ENCODE data around the gene INPP5A.
"Not testable (repeated sequence)": the region's sequence is repeated elsewhere in the genome, so short reads cannot be mapped to it uniquely, and the experiment has no call there.

INPP5A gene

DNA sequence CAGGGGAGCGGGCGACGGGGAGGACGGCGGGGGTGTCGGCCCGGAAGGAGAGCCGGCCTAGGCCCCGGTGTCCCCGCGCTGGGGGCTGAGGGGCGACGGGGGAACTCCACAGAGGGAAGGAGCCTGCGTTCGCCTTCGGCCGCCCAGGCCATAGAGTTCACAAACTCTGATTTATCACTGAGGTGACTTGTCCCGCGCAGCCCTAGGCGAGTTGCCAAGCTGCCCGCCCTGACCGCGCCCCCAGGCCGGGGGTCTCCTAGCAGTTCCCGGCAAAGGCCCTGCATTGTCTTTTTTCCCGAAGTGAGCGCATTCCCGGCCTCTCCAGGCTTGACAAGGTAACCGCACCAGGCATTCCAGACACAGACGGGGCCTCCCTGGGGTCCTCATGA, 251.2 kb downstream of the INPP5A start:
- no peak for DNase-seq (ENCODE audit: low read depth)

DNA sequence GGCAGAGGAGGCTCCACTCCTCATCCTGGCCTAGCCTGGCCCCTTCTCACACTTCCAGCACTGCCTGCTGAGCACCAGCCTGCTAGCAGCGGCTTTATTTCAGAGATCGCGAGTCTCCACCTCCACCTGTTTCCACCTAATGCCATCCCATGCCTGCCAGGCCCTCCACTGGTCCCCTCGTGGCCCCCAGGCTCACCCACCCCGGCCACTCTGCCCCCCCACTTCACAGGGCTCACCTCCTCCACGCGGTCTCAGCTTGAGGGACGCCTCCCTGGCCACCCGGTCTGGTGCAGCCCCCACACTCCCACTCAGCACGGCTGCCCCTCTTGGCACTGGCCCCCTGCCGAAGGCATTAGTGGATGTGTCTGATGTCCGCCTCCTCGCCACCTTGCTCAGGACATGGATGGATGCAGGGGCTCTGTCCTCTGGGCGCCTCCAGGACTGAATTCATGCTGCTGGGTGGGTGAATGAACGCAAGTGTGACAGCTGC, 252.1 kb downstream of the INPP5A start:
- DNase-seq (ENCODE audit: low read depth) = no peak

More for the DNA sequence above, 251.2 kb downstream of the INPP5A start:
- H3K4me3 ChIP-seq (ENCODE audit: low read depth, low read length) = no peak overlapping the region

DNA sequence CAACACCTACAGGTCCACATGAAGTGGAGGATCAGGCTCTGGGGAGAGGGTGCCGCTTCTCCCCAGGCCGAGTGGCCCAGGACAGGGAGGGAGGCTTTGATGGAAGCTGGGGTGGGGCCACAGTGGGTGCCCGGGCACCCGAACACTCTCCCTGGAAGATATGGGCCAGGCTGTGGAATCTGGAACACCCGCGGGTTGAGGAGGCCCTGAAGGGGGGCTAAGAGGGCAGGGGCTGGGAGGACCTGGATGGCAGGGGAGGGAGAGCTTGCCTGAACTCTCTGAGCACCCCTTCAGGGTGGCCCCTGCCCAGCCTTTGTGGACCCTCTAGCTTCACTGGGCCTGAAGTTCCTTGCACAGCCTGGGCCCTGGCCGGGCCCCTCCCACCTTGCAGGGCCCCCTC, 252.9 kb downstream of the INPP5A start:
- H3K4me3 ChIP-seq (ENCODE audit: low read depth, low read length) = no peak overlapping the region
- DNase-seq (ENCODE audit: low read depth) = no peak

More for the DNA sequence above, 252.1 kb downstream of the INPP5A start:
- no peak overlapping the region for H3K4me3 ChIP-seq (ENCODE audit: low read depth, low read length)

DNA sequence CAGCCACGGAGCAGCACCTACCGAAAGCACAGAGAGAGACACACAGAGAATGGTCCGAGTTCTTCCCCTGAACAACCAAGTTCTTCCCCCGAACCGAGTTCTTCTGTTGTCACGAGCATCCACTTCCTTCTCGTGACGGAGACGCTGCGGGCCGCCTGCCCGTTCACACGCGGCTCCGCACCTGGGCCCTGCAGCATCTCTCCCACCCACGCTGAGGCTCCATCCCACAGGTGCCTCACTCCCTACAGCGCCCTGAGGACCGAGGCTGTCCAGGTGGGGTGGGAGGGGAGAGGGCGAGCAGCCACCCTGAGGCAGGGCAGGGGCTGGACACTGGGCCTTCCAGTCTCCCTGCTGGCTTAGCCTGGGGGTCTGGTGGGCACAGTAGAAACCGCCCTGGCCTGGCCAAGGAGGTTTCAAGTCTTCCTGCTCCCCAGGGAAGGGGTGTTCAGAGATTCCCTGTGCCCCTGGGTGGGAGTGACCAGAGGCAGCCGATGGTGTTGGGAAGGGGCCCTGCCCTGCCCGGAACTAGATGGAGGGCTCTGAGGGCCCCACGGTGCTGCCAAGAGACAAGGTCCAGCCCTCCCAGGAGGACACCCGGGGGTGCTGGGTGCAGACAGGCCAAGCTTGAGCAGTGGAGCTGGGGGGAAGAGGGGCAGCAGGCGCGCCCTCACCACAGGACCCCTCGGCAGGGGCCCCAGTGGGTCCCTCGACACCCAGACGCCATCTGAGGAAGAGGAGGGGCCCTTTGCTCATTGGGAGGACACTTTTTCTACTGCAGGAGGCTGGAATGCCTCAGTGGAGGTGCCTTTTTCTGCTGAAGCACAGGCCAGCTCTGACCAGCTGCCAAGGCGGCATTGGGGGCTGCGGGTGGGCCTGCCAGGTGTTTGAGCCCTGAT, 253.6 kb downstream of the INPP5A start:
- DNase-seq (ENCODE audit: low read depth) = no peak
- no peak overlapping the region for H3K4me3 ChIP-seq (ENCODE audit: low read depth, low read length)

DNA sequence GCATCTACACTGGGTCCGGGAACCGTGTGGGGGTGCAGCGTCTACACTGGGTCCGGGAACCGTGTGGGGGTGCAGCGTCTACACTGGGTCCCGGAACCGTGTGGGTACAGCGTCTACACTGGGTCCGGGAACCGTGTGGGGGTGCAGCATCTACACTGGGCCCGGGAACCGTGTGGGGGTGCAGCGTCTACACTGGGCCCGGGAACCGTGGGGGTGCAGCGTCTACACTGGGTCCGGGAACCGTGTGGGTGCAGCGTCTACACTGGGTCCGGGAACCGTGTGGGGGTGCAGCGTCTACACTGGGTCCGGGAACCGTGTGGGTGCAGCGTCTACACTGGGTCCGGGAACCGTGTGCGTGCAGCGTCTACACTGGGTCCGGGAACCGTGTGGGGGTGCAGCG, 254.5 kb downstream of the INPP5A start:
- H3K4me3 ChIP-seq (ENCODE audit: low read depth, low read length); DNase-seq (ENCODE audit: low read depth): not testable (repeated sequence)

DNA sequence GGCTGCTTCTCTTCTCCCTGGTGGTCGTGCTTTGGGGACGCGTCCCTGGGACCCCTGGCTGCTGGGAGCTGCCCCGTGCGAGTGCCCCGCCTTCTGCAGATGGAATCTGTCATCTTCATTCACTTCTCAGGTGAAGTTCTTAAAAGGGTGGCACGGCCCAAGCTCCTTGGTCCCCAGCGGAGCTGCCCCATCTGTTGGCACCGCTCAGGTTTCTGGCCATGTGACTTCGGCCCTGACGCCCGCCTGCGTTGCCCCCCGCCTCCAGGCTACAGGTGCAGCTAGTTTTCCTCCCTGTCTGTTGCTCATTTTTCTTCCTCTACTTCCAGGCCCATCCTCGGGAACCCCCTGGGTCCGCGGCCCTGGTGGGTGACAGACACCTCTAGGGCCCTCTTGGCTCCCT, 255.2 kb downstream of the INPP5A start:
- DNase-seq (ENCODE audit: low read depth) = no peak
- H3K4me3 ChIP-seq (ENCODE audit: low read depth, low read length) = no peak overlapping the region

DNA sequence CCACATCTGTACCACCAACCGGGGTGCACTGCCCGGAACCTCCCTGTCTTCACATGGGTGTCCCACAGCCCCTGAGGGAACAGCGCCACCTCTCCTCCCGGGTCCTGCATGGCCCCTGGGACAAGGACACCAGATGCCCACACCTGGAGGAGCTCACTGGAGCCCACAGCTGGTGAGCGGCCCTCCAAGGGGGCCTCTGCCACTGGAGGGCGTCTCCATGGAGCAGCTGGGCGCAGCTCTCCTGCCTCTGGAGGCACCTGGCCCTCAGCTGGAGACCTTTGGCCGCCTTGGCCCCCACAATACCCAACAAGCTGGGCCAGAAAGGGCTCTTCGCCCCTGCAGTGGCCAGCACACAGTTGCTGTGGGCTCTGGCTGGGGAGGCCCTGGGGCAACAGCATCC, 255.6 kb downstream of the INPP5A start:
- DNase-seq (ENCODE audit: low read depth) = no peak
- H3K4me3 ChIP-seq (ENCODE audit: low read depth, low read length) = no peak overlapping the region

DNA sequence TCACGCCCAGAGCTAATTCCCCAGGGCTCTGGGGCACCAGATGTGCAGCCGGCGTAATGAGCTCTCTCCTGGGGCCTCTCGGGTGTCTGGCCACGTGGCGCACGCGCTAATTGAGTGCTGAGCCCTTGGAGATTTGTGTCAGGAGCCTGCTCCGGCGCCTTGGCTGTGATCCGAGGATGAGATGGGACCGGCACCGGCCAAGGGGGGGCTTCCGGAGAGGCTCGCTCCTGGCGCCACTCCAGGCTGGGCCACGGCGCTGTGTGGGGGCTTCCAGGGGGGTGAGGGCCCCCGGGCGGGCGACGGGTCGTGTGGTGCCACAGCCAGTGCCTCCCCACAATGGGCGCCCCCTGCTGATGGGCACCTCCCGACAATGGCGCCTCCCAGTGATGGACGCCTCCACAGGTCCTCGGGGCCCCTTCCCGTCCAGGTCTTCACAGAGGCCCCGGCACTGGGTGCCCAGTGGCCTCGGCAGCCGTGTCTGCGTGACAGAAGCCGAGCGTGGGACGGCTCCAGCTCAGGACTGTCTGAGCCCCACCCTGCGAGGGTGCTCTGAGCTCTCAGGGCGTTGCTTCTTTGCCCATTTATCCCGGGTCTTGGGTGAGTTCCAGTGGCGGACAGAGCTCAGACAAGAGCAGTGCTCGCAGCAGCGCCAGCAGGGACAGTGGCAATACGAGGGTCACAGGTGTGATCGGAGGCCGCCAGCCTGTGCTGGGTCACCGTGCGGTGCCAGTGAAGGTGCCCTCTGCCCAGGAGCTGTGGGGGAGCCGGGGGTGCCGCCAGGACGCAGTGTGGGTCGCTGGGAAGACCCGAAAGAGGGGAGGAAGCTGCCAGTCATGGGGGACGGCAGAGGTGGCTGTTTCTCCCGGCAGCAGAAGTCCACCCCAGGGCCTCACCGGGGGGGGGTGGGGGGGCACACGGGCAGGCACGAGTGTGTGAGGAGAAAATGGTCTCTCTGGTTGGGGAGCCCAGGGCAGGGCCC, 256.6 kb downstream of the INPP5A start:
- H3K4me3 ChIP-seq (ENCODE audit: low read depth, low read length) = no peak overlapping the region
- no peak for DNase-seq (ENCODE audit: low read depth)

DNA sequence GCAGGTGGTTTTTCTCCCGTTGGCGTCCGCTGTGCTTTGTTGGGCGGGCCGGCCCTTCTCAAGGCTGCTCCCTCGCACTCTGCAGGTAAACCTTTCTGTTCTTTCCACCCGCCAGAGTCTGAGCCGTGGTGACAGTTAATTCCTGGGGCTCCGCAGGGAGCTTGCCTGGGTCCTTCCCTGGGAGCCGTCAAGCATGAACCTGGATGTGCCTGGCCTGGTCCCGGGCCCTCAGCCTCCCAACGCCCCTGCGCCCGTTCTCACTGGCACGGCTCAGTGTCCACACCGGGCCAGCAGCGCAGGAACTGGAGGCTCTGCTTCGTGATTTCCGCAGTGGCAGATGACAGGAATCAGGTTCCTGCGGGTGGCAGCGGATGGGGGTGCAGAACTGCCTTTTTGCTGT, 259.3 kb downstream of the INPP5A start:
- H3K4me3 ChIP-seq (ENCODE audit: low read depth, low read length) = no peak overlapping the region
- no peak for DNase-seq (ENCODE audit: low read depth)

DNA sequence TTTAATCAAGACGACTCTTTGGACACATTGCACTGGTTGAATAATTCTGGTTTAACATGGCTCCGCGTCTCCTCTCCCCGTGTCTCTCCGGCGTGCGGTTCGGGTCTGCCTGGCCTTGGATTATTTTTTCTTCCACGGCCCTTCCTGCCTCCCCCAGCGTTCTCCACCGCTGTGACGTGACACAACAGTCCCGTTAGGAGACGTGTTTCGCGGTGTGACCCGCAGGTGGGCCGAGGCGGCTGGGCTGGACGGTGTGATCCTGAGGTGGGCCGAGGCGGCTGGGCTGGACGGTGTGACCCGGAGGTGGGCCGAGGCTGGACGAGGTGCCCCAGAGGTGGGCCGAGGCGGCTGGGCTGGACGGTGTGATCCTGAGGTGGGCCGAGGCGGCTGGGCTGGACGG, 260.4 kb downstream of the INPP5A start:
- DNase-seq (ENCODE audit: low read depth) = not testable (repeated sequence)

DNA sequence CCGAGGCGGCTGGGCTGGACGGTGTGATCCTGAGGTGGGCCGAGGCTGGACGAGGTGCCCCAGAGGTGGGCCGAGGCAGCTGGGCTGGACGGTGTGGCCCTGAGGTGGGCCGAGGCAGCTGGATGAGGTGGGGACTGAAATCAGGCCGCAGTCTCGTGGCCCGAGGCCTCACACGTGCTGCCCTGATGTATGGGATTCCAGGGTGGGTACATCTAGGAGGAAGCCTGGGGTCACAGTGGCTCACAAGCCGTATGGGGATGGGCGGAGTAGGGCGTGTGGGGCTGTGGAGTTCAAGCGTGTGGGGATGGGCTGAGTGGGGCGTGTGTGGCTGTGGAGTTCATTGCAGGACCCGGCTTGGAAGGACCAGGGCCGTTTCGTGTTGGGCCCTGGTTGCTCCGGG, 260.8 kb downstream of the INPP5A start:
- no peak for DNase-seq (ENCODE audit: low read depth)
- H3K4me3 ChIP-seq (ENCODE audit: low read depth, low read length) = no peak overlapping the region

More for the DNA sequence above, 260.4 kb downstream of the INPP5A start:
- H3K4me3 ChIP-seq (ENCODE audit: low read depth, low read length) = not testable (repeated sequence)

DNA sequence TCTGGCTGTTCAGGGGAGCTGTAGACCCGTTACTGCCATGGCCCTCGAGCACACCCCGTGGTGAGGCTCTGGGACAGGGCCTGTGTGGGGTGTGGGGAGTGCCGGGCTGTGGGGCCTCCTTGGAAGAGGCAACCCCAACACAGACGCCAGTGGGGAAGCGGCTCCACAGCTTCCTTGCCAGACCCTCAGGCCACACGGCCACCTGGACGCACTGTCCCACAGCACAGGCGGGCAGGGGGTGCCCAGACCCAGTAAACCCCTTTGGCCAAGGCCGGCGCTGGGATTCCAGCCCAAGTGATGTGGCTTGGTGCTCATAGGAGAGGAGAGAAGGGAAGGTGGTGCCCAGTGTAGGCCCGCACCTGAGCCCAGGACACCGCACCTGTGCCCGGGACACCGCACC, 261.3 kb downstream of the INPP5A start:
- H3K4me3 ChIP-seq (ENCODE audit: low read depth, low read length) = no peak overlapping the region
- no peak for DNase-seq (ENCODE audit: low read depth)

DNA sequence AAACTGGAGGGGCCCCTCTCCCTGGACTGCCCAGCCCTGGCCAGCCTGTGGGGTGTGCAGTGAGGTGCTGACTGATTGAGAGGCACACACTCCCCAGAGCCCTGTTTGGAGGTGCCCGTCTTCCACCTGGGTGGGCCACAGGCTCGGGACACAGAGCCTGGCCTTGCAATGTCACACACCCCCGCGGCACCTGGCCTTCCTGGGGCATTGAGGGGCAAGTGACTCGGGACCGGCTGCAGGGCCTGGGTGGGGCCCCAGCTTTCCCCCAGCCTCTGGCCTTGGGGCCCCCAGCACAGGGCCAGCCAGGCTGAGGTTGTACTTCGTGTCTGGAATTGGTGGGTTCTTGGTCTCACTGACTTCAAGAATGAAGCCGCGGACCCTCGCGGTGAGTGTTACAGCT, 262.3 kb downstream of the INPP5A start:
- DNase-seq (ENCODE audit: low read depth) = no peak
- H3K4me3 ChIP-seq (ENCODE audit: low read depth, low read length) = no peak overlapping the region

DNA sequence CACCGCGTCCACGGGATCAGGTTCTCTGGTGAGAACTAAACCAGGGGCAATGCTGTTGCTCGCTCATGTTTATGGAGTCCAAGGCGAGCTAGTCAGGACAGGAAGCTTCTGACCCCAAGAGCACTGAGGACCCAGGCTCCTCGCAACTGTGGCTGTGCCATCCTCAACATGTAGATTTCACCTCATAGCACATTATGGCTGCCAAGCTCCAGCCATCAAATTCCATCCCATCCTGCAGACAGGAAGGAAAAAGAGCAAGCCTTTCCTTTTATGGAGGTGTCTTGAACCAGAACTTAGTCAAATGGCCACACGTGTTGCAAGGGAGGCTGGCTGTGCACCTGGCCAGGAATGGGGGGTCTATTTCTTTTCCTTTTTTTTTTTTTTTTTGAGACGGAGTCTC, 264.5 kb downstream of the INPP5A start:
- no peak overlapping the region for H3K4me3 ChIP-seq (ENCODE audit: low read depth, low read length)
- DNase-seq (ENCODE audit: low read depth) = no peak

DNA sequence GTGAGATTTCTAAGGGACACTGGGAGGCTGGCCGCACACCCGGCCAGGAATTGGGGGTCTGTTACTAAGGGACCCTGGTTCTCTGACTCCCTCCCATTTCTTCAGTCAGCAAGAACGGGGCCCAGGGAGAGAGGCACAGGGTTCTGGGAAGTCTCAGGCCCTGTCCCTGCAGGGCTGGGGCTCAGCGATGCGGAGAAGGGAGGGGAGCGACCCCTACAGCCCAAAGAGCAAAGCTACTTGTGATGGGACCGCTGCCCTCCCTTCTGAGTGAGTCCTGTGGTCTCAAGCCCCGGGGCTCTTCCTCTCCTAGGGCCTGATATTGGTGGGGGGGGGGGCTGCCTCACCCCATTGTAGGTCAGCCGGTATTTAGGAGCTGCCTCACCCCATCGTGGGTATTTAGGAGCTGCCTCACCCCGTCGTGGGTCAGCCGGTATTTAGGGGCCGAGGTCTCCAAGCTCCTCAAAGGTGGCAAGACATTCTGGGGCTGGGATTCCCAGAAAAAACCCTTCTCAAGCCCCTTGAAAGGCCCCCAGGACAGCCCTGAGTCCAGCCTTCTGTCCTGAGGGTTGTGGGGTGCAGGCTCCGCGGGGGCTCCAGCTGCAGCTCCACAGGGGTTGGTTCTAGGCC, 265.2 kb downstream of the INPP5A start:
- no peak for DNase-seq (ENCODE audit: low read depth)
- no peak overlapping the region for H3K4me3 ChIP-seq (ENCODE audit: low read depth, low read length)

DNA sequence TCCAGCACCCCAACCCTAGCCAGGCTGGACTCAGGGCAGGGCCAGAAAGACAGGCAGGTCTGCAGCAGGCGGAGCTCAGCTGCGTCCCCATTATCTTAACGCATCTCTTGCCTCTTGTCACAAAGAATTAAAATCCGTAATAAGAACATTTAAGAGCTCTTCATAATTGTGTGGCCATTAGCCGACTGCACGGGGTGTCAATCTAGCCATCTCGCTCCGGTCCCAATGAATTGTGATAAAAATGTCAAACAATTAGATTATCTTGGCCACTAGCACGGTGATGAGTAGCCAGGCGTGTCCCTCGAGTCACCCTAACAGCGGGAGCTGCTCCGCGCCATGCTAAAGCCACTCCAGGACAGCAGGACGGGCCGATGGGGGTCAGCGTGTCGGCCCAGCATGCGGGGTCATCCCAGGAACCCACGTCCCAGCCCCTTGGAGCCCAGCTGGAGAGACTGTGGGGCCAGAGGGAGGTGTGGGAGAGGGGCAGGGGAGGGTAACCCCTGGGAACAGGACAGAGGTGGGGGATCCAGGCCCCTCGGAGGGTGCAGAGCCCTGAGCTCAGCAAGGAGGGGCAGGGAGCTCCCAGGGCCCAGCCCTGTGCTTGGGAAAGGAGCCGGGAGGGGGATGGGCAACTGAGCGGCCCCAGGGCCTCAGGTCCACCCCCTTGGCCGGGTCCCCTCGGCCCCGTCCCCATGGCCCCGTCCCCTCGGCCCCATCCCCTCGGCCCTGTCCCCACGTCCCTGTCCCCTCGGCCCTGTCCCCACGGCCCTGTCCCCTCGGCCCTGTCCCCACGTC, 266.0 kb downstream of the INPP5A start:
- DNase-seq (ENCODE audit: low read depth) = no peak

DNA sequence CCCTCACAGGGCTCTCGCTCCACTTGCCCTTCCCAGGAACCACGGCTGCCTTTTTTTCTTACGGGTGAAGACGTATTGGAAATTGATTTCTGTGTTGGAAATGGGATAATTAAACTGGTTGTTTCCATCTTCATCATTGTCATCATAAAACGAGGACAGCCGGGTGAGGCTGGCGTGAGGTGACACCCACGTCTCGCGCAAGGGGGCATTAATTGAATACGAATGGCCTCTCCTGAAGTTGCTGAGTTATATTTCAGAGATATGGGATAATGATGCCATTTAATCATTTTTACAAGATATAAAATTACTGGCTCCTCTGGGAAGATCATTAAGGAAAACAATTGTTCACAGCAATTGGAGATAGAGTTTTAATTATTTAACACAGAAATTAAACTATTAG, 266.7 kb downstream of the INPP5A start:
- no peak for DNase-seq (ENCODE audit: low read depth)

More for the DNA sequence above, 266.0 kb downstream of the INPP5A start:
- no peak overlapping the region for H3K4me3 ChIP-seq (ENCODE audit: low read depth, low read length)

DNA sequence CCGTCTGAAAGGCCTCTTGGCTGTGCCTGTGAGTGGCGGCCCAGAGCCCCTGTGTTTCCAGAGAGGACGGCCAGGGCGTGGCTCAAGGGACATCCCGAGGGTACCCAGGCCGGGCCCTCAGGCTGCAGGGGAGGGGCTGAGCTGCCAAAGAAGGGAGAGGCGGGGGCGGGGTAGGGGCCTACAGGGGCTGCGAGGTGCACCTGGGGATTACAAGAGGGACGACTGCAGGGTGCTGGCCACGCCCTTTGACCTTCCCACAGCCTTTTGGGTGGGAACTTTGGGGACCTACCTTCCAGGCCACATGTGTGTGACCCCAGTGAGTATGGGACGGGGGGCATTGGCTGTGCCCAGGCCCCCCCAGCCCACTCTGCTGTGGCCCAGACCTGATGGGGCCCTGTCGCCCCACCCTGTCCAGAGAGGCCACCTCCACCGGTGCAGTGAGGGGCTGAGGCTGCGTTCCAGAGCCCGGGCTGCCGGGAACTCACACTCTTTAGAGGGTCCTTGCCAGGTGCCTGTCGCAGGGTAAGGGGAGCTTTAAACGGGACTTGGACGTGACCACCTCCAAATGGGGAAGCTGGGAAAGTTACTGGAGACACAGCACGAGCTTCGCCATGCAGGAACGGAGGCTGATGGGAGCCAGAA, 267.3 kb downstream of the INPP5A start:
- H3K4me3 ChIP-seq (ENCODE audit: low read depth, low read length) = no peak overlapping the region
- no peak for DNase-seq (ENCODE audit: low read depth)

More for the DNA sequence above, 266.7 kb downstream of the INPP5A start:
- H3K4me3 ChIP-seq (ENCODE audit: low read depth, low read length) = no peak overlapping the region

All from skeletal muscle cell (primary cell).